Measurements from ENCODE around the gene CFAP57.
"Not testable (repeated sequence)": the region's sequence is repeated elsewhere in the genome, so short reads cannot be mapped to it uniquely, and the experiment has no call there.

CFAP57 gene

DNA sequence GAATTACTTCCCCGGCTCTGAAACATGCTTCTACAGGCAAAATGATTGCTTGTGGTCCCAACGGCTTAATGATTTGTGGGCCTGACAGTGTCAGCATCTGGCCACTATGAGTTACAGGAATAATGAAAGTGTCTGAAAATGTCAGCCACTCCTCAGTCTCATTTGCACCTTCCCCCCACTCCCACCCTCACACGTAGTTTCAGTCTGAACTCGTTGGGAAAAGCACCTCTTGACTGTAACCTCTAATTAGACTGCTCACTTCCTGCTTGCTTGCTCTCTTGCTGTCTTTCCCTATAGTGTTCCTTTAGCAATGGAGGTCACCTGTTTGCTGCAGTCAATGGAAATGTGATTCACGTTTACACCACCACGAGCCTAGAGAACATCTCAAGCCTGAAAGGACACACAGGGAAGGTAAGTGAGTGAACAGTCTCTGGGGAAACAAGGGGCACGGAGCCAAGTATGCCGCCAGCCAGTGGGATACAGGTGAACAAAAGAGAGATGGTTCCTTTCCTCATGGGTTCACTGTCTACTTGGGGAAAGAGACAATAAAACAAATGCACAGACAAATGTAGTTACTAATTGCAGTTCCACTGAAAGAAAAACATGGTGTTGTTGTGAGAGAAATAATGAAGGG lies 27.1 kb downstream of the CFAP57 start:
- H3K36me3 Mint-ChIP-seq (ENCODE audit: low read depth): peaks cover 3% of the 10 kb centered on the region
- H3K27ac Mint-ChIP-seq: no peak overlapping the region
- H3K27me3 Mint-ChIP-seq (ENCODE audit: low read depth): peaks cover 13% of the 10 kb centered on the region
- no peaks in the 10 kb centered on the region for H3K4me1 Mint-ChIP-seq (ENCODE audit: low read depth)
- no peak overlapping the region for H3K4me3 Mint-ChIP-seq
- H3K9me3 Mint-ChIP-seq: peaks cover 9% of the 10 kb centered on the region

DNA sequence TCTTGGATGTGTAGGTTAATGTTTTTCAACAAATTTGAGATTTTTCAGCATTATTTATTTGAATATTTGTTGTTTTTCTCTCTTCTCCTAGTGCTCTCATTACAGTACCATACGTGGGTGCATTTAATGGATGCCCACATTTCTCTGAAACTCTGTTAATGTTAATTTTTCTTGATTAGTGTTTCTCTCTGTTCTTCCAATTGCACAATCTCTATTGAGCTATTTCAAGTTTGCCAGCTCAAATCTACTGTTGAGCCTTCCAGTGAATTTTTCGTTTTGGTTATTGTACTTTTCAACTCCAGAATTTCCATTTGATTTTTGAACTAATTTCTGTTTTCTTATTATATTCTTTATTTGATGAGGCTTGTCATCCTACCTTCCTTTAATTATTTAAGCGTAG lies 31.7 kb downstream of the CFAP57 start:
- no peaks in the 10 kb centered on the region for H3K27me3 Mint-ChIP-seq (ENCODE audit: low read depth)
- no peaks in the 10 kb centered on the region for H3K36me3 Mint-ChIP-seq (ENCODE audit: low read depth)
- no peak overlapping the region for H3K4me3 Mint-ChIP-seq
- no peaks in the 10 kb centered on the region for H3K4me1 Mint-ChIP-seq (ENCODE audit: low read depth)
- H3K27ac Mint-ChIP-seq: no peak overlapping the region
- peaks cover 6% of the 10 kb centered on the region for H3K9me3 Mint-ChIP-seq

DNA sequence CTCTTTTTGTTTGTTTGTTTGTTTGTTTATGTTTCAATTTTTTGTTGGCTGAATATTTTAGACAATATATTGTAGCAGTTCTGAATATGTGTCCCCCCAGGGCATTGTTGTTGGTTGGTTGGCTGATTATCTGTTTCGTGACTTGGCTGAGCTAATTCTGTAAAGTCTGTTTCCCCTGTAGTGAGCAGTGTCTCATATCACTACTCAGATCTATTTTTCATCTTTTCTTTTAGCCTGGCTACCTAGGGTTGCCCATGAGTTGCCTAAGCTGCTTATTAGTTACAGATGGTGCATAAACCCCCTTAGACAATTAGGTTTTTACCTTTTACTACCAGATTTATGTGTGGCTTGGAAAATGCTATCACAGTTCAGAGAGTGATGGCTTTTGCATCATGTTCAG lies 32.3 kb downstream of the CFAP57 start:
- no peaks in the 10 kb centered on the region for H3K4me1 Mint-ChIP-seq (ENCODE audit: low read depth)
- H3K27ac Mint-ChIP-seq: no peak overlapping the region
- H3K36me3 Mint-ChIP-seq (ENCODE audit: low read depth): no peaks in the 10 kb centered on the region
- no peaks in the 10 kb centered on the region for H3K27me3 Mint-ChIP-seq (ENCODE audit: low read depth)
- H3K4me3 Mint-ChIP-seq: no peak overlapping the region
- H3K9me3 Mint-ChIP-seq: peaks cover 6% of the 10 kb centered on the region

DNA sequence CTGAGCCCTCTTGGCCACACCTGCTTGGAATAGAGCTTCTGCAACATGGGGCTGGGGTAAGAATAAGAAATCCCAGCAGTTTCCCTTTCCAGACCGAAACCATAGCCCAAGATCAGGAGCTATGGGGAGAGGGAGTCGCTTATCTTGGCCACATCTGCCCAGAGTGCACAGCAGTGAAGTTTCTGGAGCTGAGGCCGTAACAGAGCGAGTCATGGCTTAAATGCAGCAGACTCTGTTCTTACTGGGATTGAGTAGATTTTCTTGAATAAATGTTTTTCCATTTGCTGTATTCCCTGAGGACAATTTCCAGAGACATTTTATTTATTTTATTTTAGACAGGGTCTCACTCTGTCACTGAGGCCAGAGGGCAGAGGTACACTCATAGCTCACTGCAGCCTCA lies 33.5 kb downstream of the CFAP57 start:
- Mint-ChIP-seq H3K9me3 (peaks cover 6% of the 10 kb centered on the region), H3K4me3 (no peak overlapping the region), H3K27ac (no peak overlapping the region), H3K36me3 (ENCODE audit: low read depth) (no peaks in the 10 kb centered on the region), H3K27me3 (ENCODE audit: low read depth) (no peaks in the 10 kb centered on the region), H3K4me1 (ENCODE audit: low read depth) (no peaks in the 10 kb centered on the region)

DNA sequence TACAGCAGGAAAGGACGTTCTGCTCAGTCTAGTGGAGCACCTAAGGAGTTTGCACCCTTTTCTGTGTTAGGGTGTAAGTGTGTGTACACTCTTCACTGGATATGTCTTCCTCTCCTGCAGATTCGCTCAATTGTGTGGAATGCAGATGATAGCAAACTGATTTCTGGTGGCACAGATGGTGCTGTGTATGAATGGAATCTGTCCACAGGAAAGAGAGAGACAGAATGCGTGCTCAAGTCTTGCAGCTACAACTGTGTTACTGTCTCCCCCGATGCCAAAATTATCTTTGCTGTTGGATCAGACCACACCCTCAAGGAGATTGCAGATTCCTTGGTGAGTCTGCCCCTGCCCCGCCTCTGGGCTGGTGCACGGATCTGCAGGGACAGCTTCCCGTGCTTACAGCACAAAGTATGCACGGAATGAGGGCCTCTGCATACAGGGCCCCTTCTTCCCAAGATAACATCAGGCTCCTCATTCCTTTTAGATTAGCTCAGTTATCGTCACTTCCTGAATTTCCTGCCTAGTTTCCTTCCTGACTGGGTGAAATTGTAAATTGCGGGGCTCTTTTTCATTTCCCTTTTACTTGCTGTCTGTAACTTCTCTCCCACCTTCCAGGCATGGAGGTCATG lies 34.6 kb downstream of the CFAP57 start:
- Mint-ChIP-seq H3K9me3 (peaks cover 6% of the 10 kb centered on the region), H3K4me1 (ENCODE audit: low read depth) (no peaks in the 10 kb centered on the region), H3K4me3 (no peak overlapping the region), H3K36me3 (ENCODE audit: low read depth) (no peaks in the 10 kb centered on the region), H3K27ac (no peak overlapping the region), H3K27me3 (ENCODE audit: low read depth) (no peaks in the 10 kb centered on the region)

DNA sequence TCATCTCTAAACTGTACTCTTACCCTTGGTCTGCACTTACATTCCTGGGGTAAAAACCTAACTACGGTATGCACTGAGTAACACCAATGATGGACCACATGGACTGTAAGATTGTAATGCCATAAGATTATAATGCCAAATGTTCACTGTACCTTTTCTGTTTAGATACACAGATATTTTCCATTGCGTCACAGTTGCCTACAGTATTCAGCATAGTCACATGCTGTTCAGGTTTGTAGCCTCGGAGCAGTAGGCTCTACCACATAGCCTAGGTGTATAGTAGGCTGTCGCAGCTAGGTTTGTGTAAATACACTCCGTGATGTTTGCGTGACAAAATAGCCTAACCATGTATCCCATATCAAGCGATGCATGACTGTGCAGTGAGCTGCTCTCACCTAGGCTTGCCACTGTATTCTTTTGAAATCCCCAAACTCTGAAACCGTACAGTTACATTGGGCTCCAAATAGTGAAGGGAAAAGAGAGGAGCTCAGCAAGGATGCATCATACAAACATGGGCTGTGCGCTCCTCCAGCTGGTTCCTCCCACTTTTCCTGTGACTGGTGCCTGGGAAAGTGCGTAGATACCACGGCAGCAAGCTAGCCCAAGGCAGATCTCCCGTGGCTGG lies 35.2 kb downstream of the CFAP57 start:
- Mint-ChIP-seq H3K36me3 (ENCODE audit: low read depth) (no peaks in the 10 kb centered on the region), H3K27ac (no peak overlapping the region), H3K9me3 (peaks cover 6% of the 10 kb centered on the region), H3K27me3 (ENCODE audit: low read depth) (no peaks in the 10 kb centered on the region), H3K4me3 (no peak overlapping the region), H3K4me1 (ENCODE audit: low read depth) (no peaks in the 10 kb centered on the region)

DNA sequence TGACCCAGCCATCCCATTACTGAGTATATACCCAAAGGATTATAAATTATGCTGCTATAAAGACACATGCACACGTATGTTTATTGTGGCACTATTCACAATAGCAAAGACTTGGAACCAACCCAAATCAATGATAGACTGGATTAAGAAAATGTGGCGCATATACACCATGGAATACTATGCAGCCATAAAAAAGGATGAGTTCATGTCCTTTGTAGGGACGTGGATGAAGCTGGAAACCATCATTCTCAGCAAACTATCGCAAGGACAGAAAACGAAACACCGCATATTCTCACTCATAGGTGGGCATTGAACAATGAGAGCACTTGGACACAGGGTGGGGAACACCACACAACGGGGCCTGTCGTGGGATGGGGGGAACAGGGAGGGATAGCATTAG lies 36.1 kb downstream of the CFAP57 start:
- H3K36me3 Mint-ChIP-seq (ENCODE audit: low read depth); H3K27ac Mint-ChIP-seq; H3K4me1 Mint-ChIP-seq (ENCODE audit: low read depth); H3K4me3 Mint-ChIP-seq; H3K27me3 Mint-ChIP-seq (ENCODE audit: low read depth); H3K9me3 Mint-ChIP-seq: not testable (repeated sequence)

DNA sequence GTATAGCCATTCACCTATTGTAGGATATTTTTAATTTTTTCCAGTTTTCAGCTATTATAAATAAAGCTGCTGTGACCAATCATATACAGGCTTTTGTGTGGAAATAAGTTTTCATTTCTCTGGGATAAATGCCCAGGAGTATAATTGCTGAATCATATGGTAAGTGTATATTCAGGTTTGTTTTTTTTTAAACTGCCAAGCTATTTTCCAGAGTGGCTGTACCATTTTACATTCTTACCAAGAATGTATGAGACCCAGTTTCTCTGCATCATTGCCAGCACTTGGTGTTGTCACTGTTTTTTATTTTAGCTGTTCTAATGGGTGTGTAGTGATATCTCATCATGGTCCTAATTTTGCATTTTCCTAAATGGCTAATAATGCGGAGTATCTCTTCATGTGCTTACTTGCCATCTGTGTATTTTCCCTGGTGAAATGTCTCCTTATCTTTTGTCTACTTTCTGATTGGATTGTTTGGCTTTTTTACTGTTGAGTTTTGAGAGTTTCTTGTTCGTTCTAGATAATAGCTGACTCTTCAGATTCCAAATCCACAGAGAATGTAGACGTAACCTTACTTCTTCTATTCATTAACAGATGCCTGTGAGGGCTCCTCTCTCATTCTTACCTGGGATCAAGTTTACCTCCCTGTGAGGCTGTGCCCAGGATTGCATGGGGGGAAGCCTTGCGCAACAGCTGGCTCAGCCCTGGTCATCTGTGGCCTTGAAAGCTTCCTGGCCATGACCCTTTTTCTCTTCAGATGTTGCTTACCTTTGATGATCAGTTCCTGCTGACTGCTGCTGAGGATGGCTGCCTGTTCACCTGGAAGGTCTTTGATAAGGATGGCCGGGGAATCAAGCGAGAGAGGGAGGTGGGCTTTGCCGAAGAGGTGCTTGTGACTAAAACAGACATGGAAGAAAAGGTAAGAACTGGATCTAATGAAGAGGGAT lies 42.6 kb downstream of the CFAP57 start:
- Mint-ChIP-seq H3K27me3 (ENCODE audit: low read depth) (peaks cover 9% of the 10 kb centered on the region), H3K4me3 (no peak overlapping the region), H3K36me3 (ENCODE audit: low read depth) (no peaks in the 10 kb centered on the region), H3K9me3 (no peaks in the 10 kb centered on the region), H3K27ac (no peak overlapping the region), H3K4me1 (ENCODE audit: low read depth) (no peaks in the 10 kb centered on the region)

DNA sequence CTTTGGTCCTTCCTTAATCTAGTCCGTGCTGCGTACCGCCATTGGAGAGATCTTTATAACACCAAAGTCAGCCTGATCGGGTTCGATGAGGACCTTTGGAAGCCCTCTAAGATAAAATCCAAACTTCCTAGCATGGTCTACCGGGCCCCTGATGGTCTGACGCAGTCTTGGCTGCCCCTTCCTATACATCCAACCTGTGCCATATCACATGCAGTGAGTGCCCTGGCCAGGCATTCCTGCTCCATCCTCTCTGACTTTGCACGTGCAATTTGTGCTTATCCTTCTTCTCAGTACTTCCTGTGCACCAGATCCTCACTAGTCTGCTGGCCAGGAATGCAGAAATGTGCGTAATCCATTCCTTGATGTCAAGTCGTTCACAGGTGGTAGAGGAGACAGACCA lies 45.6 kb downstream of the CFAP57 start:
- Mint-ChIP-seq H3K27ac (no peak overlapping the region), H3K9me3 (no peaks in the 10 kb centered on the region), H3K36me3 (ENCODE audit: low read depth) (no peaks in the 10 kb centered on the region), H3K4me1 (ENCODE audit: low read depth) (peaks cover 3% of the 10 kb centered on the region), H3K27me3 (ENCODE audit: low read depth) (peaks cover 14% of the 10 kb centered on the region), H3K4me3 (no peak overlapping the region)

DNA sequence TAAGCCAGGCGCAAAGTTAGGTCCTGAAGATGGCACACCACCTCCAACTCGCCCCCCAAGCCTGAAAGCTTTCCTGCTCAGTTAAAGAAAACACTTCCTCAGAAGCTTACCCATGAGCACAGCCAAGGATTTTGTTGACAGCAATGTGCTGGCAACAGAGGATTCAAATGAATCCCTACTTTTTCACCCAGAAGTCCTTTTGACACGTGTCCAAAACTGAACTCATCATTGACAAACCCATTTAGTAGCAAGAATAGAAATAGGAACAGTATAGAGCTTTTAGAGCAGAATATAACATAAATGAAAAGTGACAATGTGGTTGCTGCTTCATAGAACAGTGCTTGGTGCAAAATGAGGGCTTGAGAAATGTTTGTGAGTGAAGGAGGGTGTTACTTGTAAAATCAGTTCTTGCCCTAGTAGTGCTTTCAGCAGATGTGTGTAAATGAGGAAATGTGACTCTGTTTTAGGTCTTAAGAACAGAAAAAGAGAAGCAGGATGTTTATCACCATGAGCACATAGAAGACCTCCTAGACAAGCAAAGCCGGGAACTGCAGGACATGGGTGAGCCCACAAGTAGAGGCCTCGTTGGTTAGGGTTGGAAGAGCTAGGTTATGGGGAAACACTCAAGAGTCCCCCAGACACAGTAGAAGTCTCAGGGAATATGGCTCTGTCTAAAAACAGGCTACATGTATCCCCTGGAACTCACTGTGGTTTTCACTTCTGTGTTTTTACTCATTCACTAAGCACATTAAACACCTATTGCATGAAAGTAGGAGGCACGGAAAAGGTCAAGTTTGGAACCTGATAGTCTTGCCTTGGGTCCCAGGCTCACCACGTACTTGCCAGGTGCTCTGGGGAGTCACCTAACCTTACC lies 49.0 kb downstream of the CFAP57 start:
- H3K27me3 Mint-ChIP-seq (ENCODE audit: low read depth): peaks cover 6% of the 10 kb centered on the region
- no peak overlapping the region for H3K4me3 Mint-ChIP-seq
- no peaks in the 10 kb centered on the region for H3K36me3 Mint-ChIP-seq (ENCODE audit: low read depth)
- peaks cover 3% of the 10 kb centered on the region for H3K4me1 Mint-ChIP-seq (ENCODE audit: low read depth)
- H3K9me3 Mint-ChIP-seq: no peaks in the 10 kb centered on the region
- H3K27ac Mint-ChIP-seq: no peak overlapping the region

DNA sequence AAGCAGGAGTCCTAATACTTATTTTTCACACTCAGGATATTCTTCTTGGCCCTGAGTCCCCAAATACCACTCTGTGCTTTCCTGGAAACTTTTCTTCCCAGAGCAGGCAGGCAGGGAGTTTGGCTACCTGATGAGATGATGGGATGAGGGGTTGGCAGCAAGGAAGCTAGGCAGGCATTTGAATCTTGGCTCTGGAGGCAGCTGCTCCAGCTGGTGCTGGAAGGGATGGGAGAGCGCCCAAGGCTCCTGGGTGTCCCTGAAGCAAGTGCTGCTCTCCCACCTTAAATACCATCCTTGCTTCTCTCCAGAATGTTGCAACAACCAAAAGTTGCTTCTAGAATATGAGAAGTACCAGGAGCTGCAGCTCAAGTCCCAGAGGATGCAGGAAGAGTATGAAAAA lies 49.7 kb downstream of the CFAP57 start:
- Mint-ChIP-seq H3K4me3 (no peak overlapping the region), H3K4me1 (ENCODE audit: low read depth) (peaks cover 3% of the 10 kb centered on the region), H3K9me3 (no peaks in the 10 kb centered on the region), H3K27ac (no peak overlapping the region), H3K27me3 (ENCODE audit: low read depth) (peaks cover 6% of the 10 kb centered on the region), H3K36me3 (ENCODE audit: low read depth) (no peaks in the 10 kb centered on the region)

DNA sequence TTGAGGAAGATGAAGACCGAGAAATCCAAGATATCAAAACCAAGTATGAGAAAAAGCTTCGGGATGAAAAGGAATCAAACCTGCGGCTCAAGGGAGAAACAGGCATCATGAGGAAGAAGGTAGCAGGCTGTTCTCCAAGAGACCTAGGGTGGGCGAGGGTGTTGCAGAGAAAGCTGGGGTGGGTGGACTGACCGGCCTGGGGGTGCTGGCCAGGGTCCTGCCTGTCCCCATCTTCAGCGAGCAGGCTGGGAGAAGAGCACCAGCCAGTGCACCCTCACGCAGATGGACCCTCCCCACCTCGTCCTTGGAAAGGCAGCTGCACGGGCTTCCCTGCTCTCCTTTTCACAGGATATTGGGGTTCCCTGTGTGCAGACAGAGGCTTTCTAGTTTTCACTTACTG lies 50.7 kb downstream of the CFAP57 start:
- H3K27me3 Mint-ChIP-seq (ENCODE audit: low read depth): peaks cover 6% of the 10 kb centered on the region
- H3K36me3 Mint-ChIP-seq (ENCODE audit: low read depth): no peaks in the 10 kb centered on the region
- H3K4me1 Mint-ChIP-seq (ENCODE audit: low read depth): peaks cover 3% of the 10 kb centered on the region
- H3K27ac Mint-ChIP-seq: no peak overlapping the region
- no peak overlapping the region for H3K4me3 Mint-ChIP-seq
- no peaks in the 10 kb centered on the region for H3K9me3 Mint-ChIP-seq

DNA sequence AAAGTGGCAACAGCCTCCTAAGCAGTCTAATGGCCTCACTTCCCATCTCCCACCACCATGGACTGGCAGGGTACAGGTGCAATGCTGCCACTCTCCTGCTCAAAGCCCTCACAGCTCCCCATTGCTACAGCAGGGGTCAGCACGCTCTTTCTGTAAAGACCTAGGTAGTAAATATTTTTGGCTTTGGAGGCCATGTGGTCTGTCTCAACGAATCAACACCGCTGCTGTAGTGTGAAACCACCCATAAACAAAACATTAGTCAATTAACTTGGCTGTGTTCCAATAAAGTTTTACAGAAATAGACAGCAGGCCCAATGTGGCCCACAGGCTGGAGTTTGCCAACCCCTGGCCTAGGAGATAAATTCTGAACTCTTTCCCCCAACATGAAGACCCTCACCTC lies 53.0 kb downstream of the CFAP57 start:
- no peak overlapping the region for H3K4me3 Mint-ChIP-seq
- no peak overlapping the region for H3K27ac Mint-ChIP-seq

More for the DNA sequence above, 53.0 kb downstream of the CFAP57 start:
- H3K36me3 Mint-ChIP-seq (ENCODE audit: low read depth): no peaks in the 10 kb centered on the region
- H3K4me1 Mint-ChIP-seq (ENCODE audit: low read depth): peaks cover 3% of the 10 kb centered on the region
- no peaks in the 10 kb centered on the region for H3K9me3 Mint-ChIP-seq
- peaks cover 6% of the 10 kb centered on the region for H3K27me3 Mint-ChIP-seq (ENCODE audit: low read depth)

Data from T-helper 1 cell treated with Interleukin-12 subunit alpha and Interleukin-12 subunit beta and Interleukin-4 antibody, amounts not matched to agents 30 μg/mL and 1 μg/mL, for 36 hours (primary cell).